GM19455 (cell line): ENCODE data around the gene TOP3A.

Source experiments
- ATAC-seq: cut with Tn5 transposase; IDR thresholded peaks from one replicate; pipeline ENCODE4 v1.9.1; 2021; ENCODE audit not compliant: unreplicated experiment

Gene TOP3A

DNA sequence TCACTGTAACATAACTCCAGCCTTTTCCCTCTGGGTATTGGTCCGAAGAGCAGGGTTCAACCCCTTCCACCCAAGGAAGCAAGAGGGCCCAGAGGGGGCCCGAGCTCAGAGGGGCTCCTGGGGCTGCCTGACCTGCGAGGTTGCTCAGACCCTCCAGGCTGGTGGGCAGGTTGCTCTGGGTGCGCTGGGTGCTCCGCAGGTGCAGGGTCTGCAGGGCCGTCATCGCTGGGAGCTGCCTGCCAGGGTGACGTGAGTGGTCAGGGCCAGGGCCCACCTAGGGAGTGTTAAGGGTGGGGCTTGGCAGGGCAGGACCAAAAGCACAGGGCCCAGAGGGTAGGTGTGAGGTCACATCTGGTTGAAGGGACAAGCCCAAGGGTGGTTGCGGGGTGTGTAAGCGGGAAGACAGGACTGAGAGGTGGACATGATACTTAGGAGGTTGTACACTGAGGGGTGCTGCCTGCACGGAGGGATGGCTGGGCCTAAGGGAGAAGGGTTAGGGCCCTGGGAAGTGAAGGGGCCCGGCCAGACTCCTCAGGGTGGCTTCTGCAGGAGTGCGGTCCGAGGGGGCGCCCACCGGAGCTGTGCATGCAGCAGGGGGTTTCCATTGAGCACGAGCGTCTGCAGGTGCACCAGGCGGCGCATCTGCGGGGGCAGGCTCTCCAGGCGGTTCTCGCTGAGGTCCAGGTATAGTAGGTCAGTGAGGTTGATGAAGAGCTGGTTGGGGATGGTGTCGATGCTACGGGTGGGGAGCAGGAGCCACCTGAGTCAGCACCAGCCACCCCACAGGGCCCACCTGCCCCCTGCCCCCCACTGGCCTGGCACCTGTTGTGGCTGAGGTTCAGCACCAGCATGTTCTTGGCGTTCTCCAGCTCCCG is 60.6 kb downstream of the TOP3A start:
- no peak for ATAC-seq

DNA sequence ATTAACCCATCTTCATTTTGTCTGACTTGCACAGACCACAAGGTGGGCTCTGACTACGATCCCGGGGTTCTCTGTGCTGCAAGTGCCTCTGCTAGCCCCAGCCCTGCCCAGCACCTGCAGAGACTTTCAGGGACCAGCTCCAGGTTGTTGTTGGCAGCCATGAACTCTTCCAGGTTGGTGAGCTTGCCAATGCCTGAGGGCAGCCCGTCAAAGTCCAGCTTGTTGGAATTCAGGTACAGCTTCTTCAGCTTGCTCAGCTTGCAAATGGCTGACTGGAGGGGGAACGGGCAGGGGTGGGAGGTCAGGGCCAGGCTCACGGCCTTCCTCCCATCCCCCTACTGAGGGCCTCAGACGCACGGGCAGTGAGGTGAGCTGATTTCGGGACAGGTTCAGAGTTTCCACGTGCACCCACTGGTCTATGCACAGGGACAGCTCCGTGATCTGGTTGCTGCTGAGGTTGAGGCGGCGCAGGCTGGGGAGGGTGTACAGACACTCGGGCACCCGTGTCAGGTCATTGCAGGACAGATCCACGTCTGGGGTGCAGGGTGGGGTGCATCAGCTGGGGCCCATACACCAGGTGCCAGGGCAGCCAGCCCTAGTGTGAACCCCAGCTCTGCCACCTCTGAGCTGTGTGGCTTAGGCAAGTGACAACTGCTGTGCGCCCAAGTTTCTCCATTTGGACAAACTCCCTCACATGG is 61.5 kb downstream of the TOP3A start:
- ATAC-seq = no peak

- ATAC-seq = no peak
Measured at GRCh38 chr17:18252160-18252559, 62.6 kb downstream of the TOP3A start.

DNA sequence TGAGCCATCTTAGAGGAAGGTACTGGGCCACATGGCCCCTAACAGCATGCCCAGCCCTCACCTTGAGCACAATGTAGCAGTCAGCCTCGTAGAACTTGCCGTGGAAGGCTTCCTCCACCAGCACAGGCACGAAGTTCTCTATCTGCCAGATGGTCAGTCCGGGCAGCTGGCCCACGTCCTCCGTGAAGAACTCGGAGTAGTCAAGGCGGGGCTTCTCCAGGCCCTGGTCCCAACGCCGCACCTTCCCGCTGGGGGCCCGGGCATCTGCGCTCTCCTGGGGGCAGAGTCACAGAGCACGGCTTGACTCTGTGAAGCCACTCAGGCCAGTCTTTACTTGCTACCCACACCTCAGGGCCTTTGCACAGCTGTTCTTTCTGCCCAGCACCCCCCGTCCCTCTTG is 63.6 kb downstream of the TOP3A start:
- ATAC-seq = no peak

GRCh38 chr17:18250708-18251107 is 64.1 kb downstream of the TOP3A start:
- no peak for ATAC-seq

DNA sequence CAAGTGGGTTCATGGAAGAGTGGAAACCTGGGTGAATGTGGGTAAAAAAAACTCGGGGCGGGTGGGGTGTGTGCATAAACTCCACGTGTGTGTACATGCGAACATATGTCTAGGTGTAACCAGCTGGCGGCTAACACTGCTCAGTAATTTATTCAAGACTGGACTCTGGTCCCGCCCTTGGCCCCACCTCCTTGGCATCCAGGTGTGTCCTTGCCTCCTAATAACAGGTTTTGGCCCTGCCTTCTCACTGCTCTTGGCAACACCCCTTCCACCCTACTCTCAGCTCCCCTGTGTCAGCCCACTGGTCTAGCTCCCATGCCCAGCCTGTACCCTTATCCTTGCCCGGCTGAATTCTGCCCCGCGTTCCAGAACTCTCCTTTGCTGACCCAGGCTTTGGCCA is 64.5 kb downstream of the TOP3A start:
- ATAC-seq = no peak

GRCh38 chr17:18248811-18249210 is 66.0 kb downstream of the TOP3A start:
- ATAC-seq = no peak

- ATAC-seq = no peak
Measured at GRCh38 chr17:18248300-18248731, 66.5 kb downstream of the TOP3A start.

GRCh38 chr17:18247613-18248001 is 67.2 kb downstream of the TOP3A start:
- no peak for ATAC-seq

- ATAC-seq = no peak
Measured at GRCh38 chr17:18246880-18247612, 67.7 kb downstream of the TOP3A start.

- no peak for ATAC-seq
Measured at GRCh38 chr17:18246109-18246725, 68.6 kb downstream of the TOP3A start.

GRCh38 chr17:18245038-18245776 is 69.6 kb downstream of the TOP3A start:
- no peak for ATAC-seq

- no peak for ATAC-seq
Measured at GRCh38 chr17:18241229-18241871, 73.4 kb downstream of the TOP3A start.

- ATAC-seq = no peak
Measured at GRCh38 chr17:18240449-18240848, 74.3 kb downstream of the TOP3A start.

GRCh38 chr17:18238299-18238698 is 76.5 kb downstream of the TOP3A start:
- ATAC-seq = no peak

DNA sequence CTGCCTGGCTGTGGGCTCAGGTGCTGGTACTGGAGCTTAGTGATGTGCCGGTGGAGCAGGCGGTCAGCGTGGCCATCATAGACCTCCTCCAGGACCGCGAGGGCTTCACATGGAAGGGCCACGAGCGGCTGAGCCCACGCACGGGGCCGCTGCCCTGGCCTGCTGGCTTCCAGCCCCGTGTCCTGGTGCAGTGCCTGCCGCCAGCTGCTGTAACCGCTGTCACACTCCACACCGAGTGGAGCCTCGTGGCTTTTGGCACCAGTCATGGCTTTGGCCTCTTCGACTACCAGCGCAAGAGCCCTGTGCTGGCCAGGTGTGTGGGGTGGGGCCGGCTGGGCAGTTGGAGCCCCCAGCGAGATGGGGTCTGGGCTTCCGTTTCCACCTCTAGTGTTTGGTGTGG is 77.3 kb downstream of the TOP3A start:
- no peak for ATAC-seq

- ATAC-seq = no peak
Measured at GRCh38 chr17:18236494-18236893, 78.3 kb downstream of the TOP3A start.

GRCh38 chr17:18235743-18236256 is 79.0 kb downstream of the TOP3A start:
- ATAC-seq = no peak

DNA sequence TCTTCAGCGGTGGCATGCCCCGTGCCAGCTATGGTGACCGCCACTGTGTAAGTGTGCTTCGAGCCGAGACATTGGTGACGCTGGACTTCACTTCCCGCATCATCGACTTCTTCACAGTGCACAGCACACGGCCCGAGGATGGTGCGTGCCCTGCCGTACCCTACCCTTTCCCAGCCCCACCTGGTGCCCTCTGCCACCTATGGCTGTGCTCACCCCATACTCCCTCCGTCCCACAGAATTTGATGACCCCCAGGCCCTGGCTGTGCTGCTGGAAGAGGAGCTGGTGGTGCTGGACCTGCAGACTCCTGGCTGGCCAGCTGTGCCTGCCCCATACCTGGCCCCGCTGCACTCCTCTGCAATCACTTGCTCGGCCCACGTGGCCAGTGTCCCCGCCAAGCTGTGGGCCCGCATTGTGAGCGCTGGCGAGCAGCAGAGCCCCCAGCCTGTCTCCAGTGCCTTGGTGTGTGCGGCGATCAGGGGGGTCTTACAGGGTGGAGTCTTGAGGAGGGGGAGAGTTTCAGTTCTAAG is 79.9 kb downstream of the TOP3A start:
- ATAC-seq = no peak
